ENCODE results near the gene LMO2. TPM values are rescaled to one million over a fixed set of nuclear protein-coding genes. Genes with fewer than 3 reads are reported as not detected.

LMO2 gene
- total RNA-seq, 1 donor from 2014 or later: 12.7 TPM

DNA sequence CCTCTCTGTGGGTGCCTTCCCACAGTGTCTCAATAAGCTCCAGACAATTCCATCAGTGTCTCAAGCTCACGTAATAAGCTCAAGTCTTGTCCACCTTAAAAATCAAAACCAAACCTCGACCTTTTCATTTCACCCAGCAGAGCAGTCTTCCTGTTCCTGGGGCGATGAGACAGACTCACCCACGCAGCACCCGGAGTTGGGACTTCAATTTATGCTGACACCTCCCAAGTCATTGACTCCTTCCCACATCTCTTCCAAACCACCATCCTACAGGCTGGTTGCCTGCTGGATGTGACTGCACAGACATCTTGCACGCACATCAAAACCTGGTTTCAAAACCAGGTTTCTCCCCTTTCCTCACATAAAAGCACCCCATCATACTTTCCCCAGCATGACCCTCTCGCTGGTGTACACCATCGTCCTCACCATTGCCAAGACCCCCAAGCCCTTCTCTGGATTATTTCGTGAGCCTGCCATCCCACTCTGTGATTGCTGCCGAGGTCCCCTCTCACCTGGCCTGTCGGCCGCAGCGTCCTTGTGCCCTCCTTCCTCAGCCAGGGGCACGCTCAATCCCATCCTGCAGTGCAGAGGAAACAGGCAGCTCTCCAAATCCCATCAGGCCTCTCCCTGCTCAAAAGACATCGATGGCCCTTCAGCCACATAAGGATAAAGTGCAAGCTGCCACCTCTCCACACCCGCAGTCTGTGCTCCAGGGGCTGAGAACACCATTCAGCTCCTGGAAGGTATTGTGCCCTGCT is 72.4 kb downstream of the LMO2 start:
- no peak overlapping the region for H3K27ac Mint-ChIP-seq
- no peak for DNase-seq (ENCODE audit: extremely low spot score, unreplicated experiment)
- TF ChIP-seq, protein P1, sequence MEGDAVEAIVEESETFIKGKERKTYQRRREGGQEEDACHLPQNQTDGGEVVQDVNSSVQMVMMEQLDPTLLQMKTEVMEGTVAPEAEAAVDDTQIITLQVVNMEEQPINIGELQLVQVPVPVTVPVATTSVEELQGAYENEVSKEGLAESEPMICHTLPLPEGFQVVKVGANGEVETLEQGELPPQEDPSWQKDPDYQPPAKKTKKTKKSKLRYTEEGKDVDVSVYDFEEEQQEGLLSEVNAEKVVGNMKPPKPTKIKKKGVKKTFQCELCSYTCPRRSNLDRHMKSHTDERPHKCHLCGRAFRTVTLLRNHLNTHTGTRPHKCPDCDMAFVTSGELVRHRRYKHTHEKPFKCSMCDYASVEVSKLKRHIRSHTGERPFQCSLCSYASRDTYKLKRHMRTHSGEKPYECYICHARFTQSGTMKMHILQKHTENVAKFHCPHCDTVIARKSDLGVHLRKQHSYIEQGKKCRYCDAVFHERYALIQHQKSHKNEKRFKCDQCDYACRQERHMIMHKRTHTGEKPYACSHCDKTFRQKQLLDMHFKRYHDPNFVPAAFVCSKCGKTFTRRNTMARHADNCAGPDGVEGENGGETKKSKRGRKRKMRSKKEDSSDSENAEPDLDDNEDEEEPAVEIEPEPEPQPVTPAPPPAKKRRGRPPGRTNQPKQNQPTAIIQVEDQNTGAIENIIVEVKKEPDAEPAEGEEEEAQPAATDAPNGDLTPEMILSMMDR (conservative IDR thresholded peaks at IDR 0.05): no peak
- H3K27me3 Mint-ChIP-seq: peaks cover 29% of the 10 kb centered on the region
- no peaks in the 10 kb centered on the region for H3K36me3 Mint-ChIP-seq
- H3K9me3 Mint-ChIP-seq: no peaks in the 10 kb centered on the region
- H3K4me3 Mint-ChIP-seq: no peak overlapping the region
- no peaks in the 10 kb centered on the region for H3K4me1 Mint-ChIP-seq (ENCODE audit: unreplicated experiment)

Other genes with a start within 250 kb of the LMO2 start
- not detected in 2 replicates for gene C11orf91, start 191.2 kb downstream of the LMO2 start, total RNA-seq (ENCODE audit: low replicate concordance)
- 204 and 292 TPM in 2 replicates for gene CD59, start 155.7 kb downstream of the LMO2 start, total RNA-seq (ENCODE audit: low replicate concordance)
- 29.3 and 34.5 TPM in 2 replicates for gene FBXO3, start 117.6 kb downstream of the LMO2 start, total RNA-seq (ENCODE audit: low replicate concordance)
- 218 and 277 TPM in 2 replicates for gene CAPRIN1, start 159.7 kb upstream of the LMO2 start, total RNA-seq (ENCODE audit: low replicate concordance)
- gene NAT10, start 213.6 kb upstream of the LMO2 start, total RNA-seq (ENCODE audit: low replicate concordance): 46.9 and 63.5 TPM in 2 replicates

Data from type B pancreatic cell (in vitro differentiated cells).